ENCODE measurements around the gene EXTL1.
"Not testable (repeated sequence)": the region's sequence is repeated elsewhere in the genome, so short reads cannot be mapped to it uniquely, and the experiment has no call there.

Gene EXTL1

GRCh38 chr1:26021647-26022403 is at the start of gene EXTL1:
EXTL1 (plus strand) TSS chr1:26021775; CDS start chr1:26022647, 872 bp downstream.
- DNase-seq (ENCODE audit: low read depth in 3 of 3, low spot score in 1 of 3), result no peak

GRCh38 chr1:25971811-25972180 is 49.8 kb upstream of the EXTL1 start:
- DNase-seq (ENCODE audit: low read depth in 3 of 3, low spot score in 1 of 3), result no peak

- no peak for DNase-seq (ENCODE audit: low read depth in 3 of 3, low spot score in 1 of 3)
Observed at GRCh38 chr1:25973610-25974321, 47.8 kb upstream of the EXTL1 start.

- no peak for DNase-seq (ENCODE audit: low read depth in 3 of 3, low spot score in 1 of 3)
Observed at GRCh38 chr1:25977801-25978200, 43.8 kb upstream of the EXTL1 start.

GRCh38 chr1:25978403-25978802 is 43.2 kb upstream of the EXTL1 start:
- DNase-seq (ENCODE audit: low read depth in 3 of 3, low spot score in 1 of 3), result no peak

- no peak for DNase-seq (ENCODE audit: low read depth in 3 of 3, low spot score in 1 of 3)
Observed at GRCh38 chr1:25979210-25979609, 42.4 kb upstream of the EXTL1 start.

GRCh38 chr1:25985171-25985570 is 36.4 kb upstream of the EXTL1 start:
- no peak for DNase-seq (ENCODE audit: low read depth in 3 of 3, low spot score in 1 of 3)

- no peak for DNase-seq (ENCODE audit: low read depth in 3 of 3, low spot score in 1 of 3)
Observed at GRCh38 chr1:25985670-25986069, 35.9 kb upstream of the EXTL1 start.

- DNase-seq (ENCODE audit: low read depth in 3 of 3, low spot score in 1 of 3), result not testable (repeated sequence)
Observed at GRCh38 chr1:25986773-25987172, 34.8 kb upstream of the EXTL1 start.

GRCh38 chr1:25987951-25988350 is 33.6 kb upstream of the EXTL1 start:
- DNase-seq (ENCODE audit: low read depth in 3 of 3, low spot score in 1 of 3), result no peak

GRCh38 chr1:25989440-25990234 is 31.9 kb upstream of the EXTL1 start:
- DNase-seq (ENCODE audit: low read depth in 3 of 3, low spot score in 1 of 3), result no peak

GRCh38 chr1:25990251-25990650 is 31.3 kb upstream of the EXTL1 start:
- DNase-seq (ENCODE audit: low read depth in 3 of 3, low spot score in 1 of 3), result no peak

GRCh38 chr1:25990702-25991395 is 30.7 kb upstream of the EXTL1 start:
- peak in 1 of 3 donors; percentile 14 for DNase-seq (ENCODE audit: low read depth in 3 of 3, low spot score in 1 of 3)

- no peak for DNase-seq (ENCODE audit: low read depth in 3 of 3, low spot score in 1 of 3)
Observed at GRCh38 chr1:25991937-25992688, 29.5 kb upstream of the EXTL1 start.

- no peak for DNase-seq (ENCODE audit: low read depth in 3 of 3, low spot score in 1 of 3)
Observed at GRCh38 chr1:25992689-25993171, 28.8 kb upstream of the EXTL1 start.

GRCh38 chr1:25993197-25993951 is 28.2 kb upstream of the EXTL1 start:
- no peak for DNase-seq (ENCODE audit: low read depth in 3 of 3, low spot score in 1 of 3)

- no peak for DNase-seq (ENCODE audit: low read depth in 3 of 3, low spot score in 1 of 3)
Observed at GRCh38 chr1:25994402-25995150, 27.0 kb upstream of the EXTL1 start.

GRCh38 chr1:25996966-25997827 is 24.4 kb upstream of the EXTL1 start:
- DNase-seq (ENCODE audit: low read depth in 3 of 3, low spot score in 1 of 3), result no peak

All from stimulated activated CD4-positive, alpha-beta T cell treated with anti-CD3 and anti-CD28 coated beads, TNF-alpha, amount 100 ng/mL, for 1 hour (primary cell).